HG03558 (cell line): ENCODE results near the gene ZBP1.

Source experiments
- ATAC-seq: cut with Tn5 transposase; IDR thresholded peaks from one replicate; pipeline ENCODE4 v1.9.1; 2021; ENCODE audit warnings: moderate number of reproducible peaks; ENCODE audit not compliant: unreplicated experiment; ENCODE audit errors: extremely low read depth

Gene ZBP1

GRCh38 chr20:57589123-57589727 lies 31.0 kb downstream of the ZBP1 start:
- ATAC-seq: no peak

GRCh38 chr20:57588596-57588995 lies 31.6 kb downstream of the ZBP1 start:
- no peak for ATAC-seq

- ATAC-seq: no peak
Measured at GRCh38 chr20:57587989-57588377, 32.2 kb downstream of the ZBP1 start.

GRCh38 chr20:57587278-57587988 lies 32.8 kb downstream of the ZBP1 start:
- no peak for ATAC-seq

- no peak for ATAC-seq
Measured at GRCh38 chr20:57586943-57587277, 33.3 kb downstream of the ZBP1 start.

GRCh38 chr20:57586370-57586793 lies 33.8 kb downstream of the ZBP1 start:
- no peak for ATAC-seq

- no peak for ATAC-seq
Measured at GRCh38 chr20:57585466-57586213, 34.6 kb downstream of the ZBP1 start.

- ATAC-seq: no peak
Measured at GRCh38 chr20:57584768-57585461, 35.3 kb downstream of the ZBP1 start.

GRCh38 chr20:57583289-57584257 lies 36.7 kb downstream of the ZBP1 start:
- ATAC-seq: no peak

GRCh38 chr20:57582432-57583288 lies 37.6 kb downstream of the ZBP1 start:
- no peak for ATAC-seq

- no peak for ATAC-seq
Measured at GRCh38 chr20:57582029-57582378, 38.2 kb downstream of the ZBP1 start.

GRCh38 chr20:57581202-57582028 lies 38.8 kb downstream of the ZBP1 start:
- no peak for ATAC-seq

- ATAC-seq: no peak
Measured at GRCh38 chr20:57580478-57581201, 39.6 kb downstream of the ZBP1 start.

- ATAC-seq: no peak
Measured at GRCh38 chr20:57579898-57580447, 40.3 kb downstream of the ZBP1 start.

GRCh38 chr20:57579331-57579897 lies 40.8 kb downstream of the ZBP1 start:
- ATAC-seq: no peak

- ATAC-seq: no peak
Measured at GRCh38 chr20:57578476-57579165, 41.6 kb downstream of the ZBP1 start.
